SU-DHL-6 (cell line): ENCODE data around the gene CFAP74.

ENCODE experiments used
- H2AFZ ChIP-seq: fragments of 200-600 bp; sonication (generic); 2 replicates; pipeline ENCODE4 v1.6.1; 2014; ENCODE audit warnings: low read depth, mild to moderate bottlenecking, moderate library complexity, mixed read lengths, antibody characterized with exemption, low read length; ENCODE audit not compliant: severe bottlenecking
- H3F3A ChIP-seq: fragments of 200-600 bp; shearing (Covaris generic); 2 replicates; pipeline ENCODE4 v1.6.0; 2016; ENCODE audit warnings: antibody characterized with exemption, mild to moderate bottlenecking; ENCODE audit not compliant: insufficient read depth
- H3K27ac ChIP-seq: fragments of 200-600 bp; sonication (generic); 2 replicates; pipeline ENCODE4 v1.5.1; 2016; ENCODE audit warnings: low read depth, mild to moderate bottlenecking, low read length, moderate library complexity, mixed read lengths
- H3K27me3 ChIP-seq: fragments of 200-600 bp; sonication (generic), shearing (Covaris generic); 2 replicates; pipeline ENCODE4 v1.6.0; 2014; ENCODE audit warnings: mild to moderate bottlenecking, low read length
- H3K36me3 ChIP-seq: fragments of 200-600 bp; sonication (generic); 2 replicates; pipeline ENCODE4 v1.6.1; 2014; ENCODE audit warnings: mild to moderate bottlenecking, low read length, mixed read lengths
- H3K4me2 ChIP-seq: fragments of 300-600, 200-600 bp; shearing (Covaris generic), sonication (generic); 2 replicates; pipeline ENCODE4 v1.6.0; 2014; ENCODE audit warnings: low read length, low read depth, mild to moderate bottlenecking; ENCODE audit not compliant: poor library complexity, severe bottlenecking
- H3K4me3 ChIP-seq: fragments of 200-600 bp; sonication (generic); 2 replicates; pipeline ENCODE4 v1.5.1; 2014; ENCODE audit warnings: antibody characterized with exemption, low read length, mild to moderate bottlenecking, mixed read lengths; ENCODE audit not compliant: insufficient read depth, poor library complexity, severe bottlenecking
- H3K79me2 ChIP-seq: fragments of 200-600 bp; sonication (generic); 2 replicates; pipeline ENCODE4 v1.6.1; 2014; ENCODE audit warnings: mild to moderate bottlenecking, low read length, moderate library complexity; ENCODE audit not compliant: insufficient read depth
- H3K9ac ChIP-seq: fragments of 200-600 bp; sonication (generic); 2 replicates; pipeline ENCODE4 v1.7.0; 2014; ENCODE audit warnings: mild to moderate bottlenecking, low read length
- H3K9me2 ChIP-seq: fragments of 200-600 bp; sonication (generic); replicated peaks from 2 replicates; pipeline ENCODE4 v1.6.1; 2014; ENCODE audit warnings: low read length; ENCODE audit not compliant: insufficient read depth
- H3K9me3 ChIP-seq: fragments of 200-600 bp; sonication (generic); 2 replicates; pipeline ENCODE4 v1.6.1; 2014; ENCODE audit warnings: low read length, mixed read lengths; ENCODE audit not compliant: insufficient read depth
- H4K20me1 ChIP-seq: fragments of 200-600 bp; sonication (generic); 2 replicates; pipeline ENCODE4 v1.6.1; 2014; ENCODE audit warnings: low read depth, mild to moderate bottlenecking, antibody characterized with exemption, low read length, moderate library complexity, mixed read lengths
- EZH2phosphoT487 ChIP-seq: fragments of 200-600 bp; sonication (generic), shearing (Covaris generic); conservative IDR thresholded peaks from 2 replicates; pipeline ENCODE4 v1.6.1; 2018; ENCODE audit warnings: mild to moderate bottlenecking, antibody characterized with exemption, low read length, moderate library complexity, mixed read lengths
- TF ChIP-seq, protein P1 (sequence below): fragments of 200-600 bp; sonication (generic); IDR thresholded peaks from one replicate; pipeline ENCODE4 v1.5.1; 2017; ENCODE audit warnings: antibody characterized with exemption, mild to moderate bottlenecking, low read length, moderate library complexity; ENCODE audit not compliant: insufficient read depth, poor library complexity, severe bottlenecking

Gene CFAP74

DNA sequence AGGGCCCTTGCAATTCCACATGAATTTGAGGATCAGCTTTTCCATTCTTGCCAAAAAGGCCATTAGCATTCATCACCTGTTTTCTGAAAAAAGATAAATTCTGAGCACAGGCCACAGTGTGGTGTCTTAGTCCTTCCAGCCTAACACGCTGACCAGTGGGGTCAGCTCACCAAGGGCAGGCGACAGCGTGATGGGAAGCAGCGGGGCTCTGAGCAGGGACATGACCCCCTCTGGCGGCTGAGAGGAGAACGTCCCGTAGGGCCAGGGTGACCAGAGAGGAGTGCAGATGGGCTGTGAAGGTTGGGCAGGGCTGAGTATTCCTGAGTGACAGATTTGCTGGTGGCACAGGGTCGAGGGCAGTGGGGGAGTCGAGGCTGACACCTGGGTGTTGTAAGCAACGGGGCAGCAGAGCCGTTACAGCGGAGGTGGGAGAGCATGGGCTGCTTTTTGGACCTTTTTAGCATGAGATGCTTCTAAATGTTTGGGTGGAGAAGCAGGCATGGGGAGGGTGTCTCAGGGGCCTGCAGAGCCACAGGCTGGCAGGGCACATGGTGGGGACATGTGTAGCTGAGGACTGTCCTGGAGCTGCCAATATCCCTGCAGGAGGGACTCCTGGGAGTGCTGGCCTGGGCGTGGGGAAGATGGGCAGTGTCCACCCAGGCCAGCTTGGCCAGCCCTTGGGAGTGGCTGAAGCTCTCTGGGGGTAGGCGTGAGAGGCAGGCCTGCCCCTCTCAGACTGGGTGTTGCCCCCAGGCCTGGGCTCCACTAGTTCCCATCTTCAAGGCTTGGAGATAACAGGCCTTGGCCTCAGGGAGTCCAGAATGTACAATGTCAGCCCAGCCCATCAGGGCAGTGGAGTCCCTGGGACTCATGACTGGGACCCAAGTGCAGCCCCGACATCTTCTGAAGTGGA, 97.1 kb downstream of the CFAP74 start:
- Histone ChIP-seq H4K20me1 (no peaks in the 10 kb centered on the region), H3K36me3 (no peaks in the 10 kb centered on the region), H3K27ac (peak overlapping the region; percentile 94), H3K9me2 (no peaks in the 10 kb centered on the region), H3K9ac (peak overlapping the region; percentile 42), H3K4me3 (no peak overlapping the region), H2AFZ (no peak overlapping the region), H3K79me2 (no peaks in the 10 kb centered on the region), H3K4me2 (peak overlapping the region; percentile 25), H3K27me3 (no peaks in the 10 kb centered on the region), H3F3A (peaks cover 13% of the 10 kb centered on the region), H3K9me3 (no peaks in the 10 kb centered on the region)
- no peak for TF ChIP-seq EZH2phosphoT487
- TF ChIP-seq, protein P1, sequence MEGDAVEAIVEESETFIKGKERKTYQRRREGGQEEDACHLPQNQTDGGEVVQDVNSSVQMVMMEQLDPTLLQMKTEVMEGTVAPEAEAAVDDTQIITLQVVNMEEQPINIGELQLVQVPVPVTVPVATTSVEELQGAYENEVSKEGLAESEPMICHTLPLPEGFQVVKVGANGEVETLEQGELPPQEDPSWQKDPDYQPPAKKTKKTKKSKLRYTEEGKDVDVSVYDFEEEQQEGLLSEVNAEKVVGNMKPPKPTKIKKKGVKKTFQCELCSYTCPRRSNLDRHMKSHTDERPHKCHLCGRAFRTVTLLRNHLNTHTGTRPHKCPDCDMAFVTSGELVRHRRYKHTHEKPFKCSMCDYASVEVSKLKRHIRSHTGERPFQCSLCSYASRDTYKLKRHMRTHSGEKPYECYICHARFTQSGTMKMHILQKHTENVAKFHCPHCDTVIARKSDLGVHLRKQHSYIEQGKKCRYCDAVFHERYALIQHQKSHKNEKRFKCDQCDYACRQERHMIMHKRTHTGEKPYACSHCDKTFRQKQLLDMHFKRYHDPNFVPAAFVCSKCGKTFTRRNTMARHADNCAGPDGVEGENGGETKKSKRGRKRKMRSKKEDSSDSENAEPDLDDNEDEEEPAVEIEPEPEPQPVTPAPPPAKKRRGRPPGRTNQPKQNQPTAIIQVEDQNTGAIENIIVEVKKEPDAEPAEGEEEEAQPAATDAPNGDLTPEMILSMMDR, result peak; percentile 95

DNA sequence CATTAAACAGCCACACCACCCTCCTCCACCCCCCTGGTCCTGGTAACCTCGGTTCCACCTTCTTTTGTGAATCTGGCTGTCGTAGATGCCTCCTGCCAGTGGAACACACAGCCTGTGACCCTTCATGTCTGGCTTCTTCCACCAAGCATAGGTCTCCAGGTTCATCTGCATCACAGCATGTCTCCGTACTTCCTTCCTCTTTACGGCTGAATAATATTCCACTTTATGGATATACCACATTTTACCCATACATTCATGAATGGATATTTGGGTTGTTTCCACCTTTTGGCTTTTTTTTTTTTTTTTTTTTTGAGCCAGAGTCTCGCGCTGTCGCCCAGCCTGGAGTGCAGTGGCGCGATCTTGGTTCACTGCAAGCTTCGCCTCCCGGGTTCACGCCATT, 100.4 kb downstream of the CFAP74 start:
- no peaks in the 10 kb centered on the region for H3K9me3 ChIP-seq
- no peak overlapping the region for H3K27ac ChIP-seq
- H3K4me2 ChIP-seq, result no peak overlapping the region
- H3K4me3 ChIP-seq, result no peak overlapping the region
- H3K9ac ChIP-seq, result no peak overlapping the region
- no peaks in the 10 kb centered on the region for H4K20me1 ChIP-seq
- H3K79me2 ChIP-seq, result no peaks in the 10 kb centered on the region
- no peaks in the 10 kb centered on the region for H3K36me3 ChIP-seq
- H2AFZ ChIP-seq, result no peak overlapping the region
- no peaks in the 10 kb centered on the region for H3K9me2 ChIP-seq
- no peaks in the 10 kb centered on the region for H3K27me3 ChIP-seq
- H3F3A ChIP-seq, result peaks cover 13% of the 10 kb centered on the region
- TF ChIP-seq EZH2phosphoT487, result no peak
- TF ChIP-seq, protein P1, result no peak

DNA sequence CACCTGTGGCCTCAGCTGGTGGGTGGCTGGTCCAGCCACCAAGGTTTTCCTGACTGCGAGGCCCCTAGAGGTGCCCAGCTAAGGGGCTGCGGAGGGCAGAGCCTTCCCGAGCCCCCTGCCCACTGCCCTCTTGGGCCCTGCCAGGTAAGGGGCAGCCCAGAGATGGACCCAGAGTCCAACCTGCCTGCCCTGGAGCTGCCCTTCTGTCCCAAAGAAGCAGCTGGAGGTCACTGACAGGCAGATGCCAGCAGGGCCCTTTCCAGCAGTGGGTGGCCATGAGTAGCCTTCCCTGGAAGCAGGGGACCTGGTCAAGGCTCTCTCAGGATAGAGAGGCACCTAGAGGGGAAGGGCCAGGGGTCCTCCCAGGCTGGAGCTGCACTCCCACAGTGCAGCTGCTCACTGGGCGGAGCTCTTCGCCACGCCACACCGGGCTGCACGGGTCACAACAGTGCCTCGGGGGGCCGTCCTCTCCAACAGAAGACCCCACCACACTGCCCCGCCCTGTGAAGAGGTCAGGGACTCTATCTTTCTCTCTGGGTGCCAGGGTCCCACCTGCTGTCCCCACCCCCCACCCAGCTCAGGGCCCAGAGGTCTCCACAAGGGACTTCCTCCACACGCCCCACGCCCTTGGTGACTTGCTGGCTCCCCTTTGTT, 101.8 kb downstream of the CFAP74 start:
- Histone ChIP-seq H4K20me1 (no peaks in the 10 kb centered on the region), H3K27me3 (no peaks in the 10 kb centered on the region), H3K36me3 (no peaks in the 10 kb centered on the region), H3K27ac (no peak overlapping the region), H2AFZ (no peak overlapping the region), H3K4me3 (no peak overlapping the region), H3K79me2 (no peaks in the 10 kb centered on the region), H3K9ac (no peak overlapping the region), H3K9me3 (no peaks in the 10 kb centered on the region), H3K9me2 (no peaks in the 10 kb centered on the region), H3F3A (peaks cover 4% of the 10 kb centered on the region; the same call in 1 of the 2 replicates), H3K4me2 (no peak overlapping the region)
- no peak for TF ChIP-seq EZH2phosphoT487
- TF ChIP-seq, protein P1, result no peak
